Urothelium cell line (cell line): ENCODE results near the gene RGS3.

Experiments
- DNase-seq: peaks from one replicate; pipeline ENCODE4 v3.0.0; 2011; ENCODE audit warnings: low spot score, mixed read lengths
- FAIRE-seq: peaks from 2 replicates; lab custom pipeline; 2011; peaks lifted over from hg19 to GRCh38; lab: Jason Lieb, UNC

RGS3 gene

DNA sequence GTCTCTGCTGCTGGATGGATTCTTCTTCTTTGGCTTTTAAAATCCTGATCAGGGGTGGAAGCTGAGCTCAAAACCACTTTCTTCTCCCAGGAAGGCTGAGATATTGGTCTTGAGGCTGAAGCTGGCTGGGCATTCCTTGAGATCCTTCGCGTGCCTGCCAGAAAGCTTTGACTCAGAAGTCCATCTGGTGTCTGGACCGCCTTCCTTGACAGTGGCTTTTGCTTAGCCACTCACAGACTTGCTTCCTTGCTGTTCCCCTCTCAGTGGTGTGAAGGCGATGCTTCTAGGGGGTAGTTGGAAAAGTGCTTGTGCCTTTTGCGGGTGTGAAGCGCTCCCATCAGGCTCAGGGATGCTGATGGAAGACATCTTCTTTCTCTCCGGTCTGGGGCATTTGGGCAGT lies 45.9 kb downstream of the RGS3 start:
- no peak for FAIRE-seq

DNA sequence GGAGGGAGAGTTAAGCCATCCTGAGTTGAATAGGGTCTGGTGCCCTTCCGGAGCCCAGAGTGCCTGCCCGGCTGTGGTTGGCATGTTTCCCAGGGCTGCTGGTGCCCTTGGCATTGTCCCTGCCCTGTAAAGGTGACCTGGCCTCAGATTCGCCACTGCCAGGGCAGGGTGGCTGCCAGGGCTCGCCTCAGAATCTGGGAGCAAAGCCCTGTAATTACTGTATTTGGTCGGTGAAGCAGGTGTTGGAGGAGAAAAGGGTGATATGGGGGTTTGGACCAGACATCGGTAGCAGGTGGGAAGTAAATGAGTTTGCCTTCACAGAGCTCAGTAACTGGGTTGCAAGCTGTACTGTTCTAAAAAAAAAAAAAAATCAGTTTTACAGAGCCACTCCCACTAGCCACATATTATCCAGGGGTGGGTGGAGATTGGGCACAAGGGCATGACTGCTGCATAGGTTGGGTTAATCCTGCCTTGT lies 47.6 kb downstream of the RGS3 start:
- no peak for FAIRE-seq
- DNase-seq = no peak

More for the DNA sequence above, 45.9 kb downstream of the RGS3 start:
- no peak for DNase-seq

DNA sequence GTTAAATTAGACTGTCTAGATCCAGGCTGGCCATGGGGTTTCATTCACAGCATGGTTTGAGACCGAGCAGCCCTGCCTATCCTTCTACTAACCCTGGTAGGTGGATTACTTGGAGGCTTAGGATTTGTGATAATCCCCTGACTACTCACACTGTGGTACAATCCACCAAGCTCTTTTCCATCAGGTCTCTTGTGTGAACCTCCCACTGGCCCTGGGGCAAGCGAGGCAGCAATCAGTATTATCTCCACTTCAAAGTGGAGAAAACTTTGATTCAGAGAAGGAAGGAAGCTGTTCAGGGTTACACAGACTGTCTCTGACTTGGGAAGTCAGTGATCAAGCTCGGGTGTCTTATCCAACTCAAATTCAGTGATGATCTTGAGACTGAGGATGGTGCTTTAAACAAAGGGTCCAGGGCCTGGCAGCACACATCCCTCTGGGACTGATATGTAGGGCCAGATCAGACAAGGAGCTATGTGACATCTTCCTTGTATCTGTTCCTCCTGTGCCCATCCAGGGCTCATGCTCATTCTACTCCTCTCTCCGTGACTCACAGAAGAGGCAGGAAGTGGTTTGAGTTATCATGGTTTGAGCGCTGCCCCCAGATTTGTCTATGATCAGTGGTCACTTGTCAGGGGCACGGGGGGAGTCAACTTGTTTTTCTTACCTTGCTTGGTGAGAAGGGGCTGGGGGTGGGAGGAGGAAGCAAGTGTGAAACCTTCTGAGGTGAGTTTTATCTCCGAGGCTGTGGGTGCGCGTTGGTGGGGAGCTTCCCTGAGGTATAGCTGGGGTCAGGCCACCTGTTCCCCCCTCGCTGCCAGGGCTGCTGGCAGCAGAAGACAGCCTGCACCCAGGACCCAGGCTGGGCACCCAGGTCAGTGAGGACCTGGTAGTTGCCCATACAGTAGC lies 48.6 kb downstream of the RGS3 start:
- DNase-seq (peak; percentile 45), FAIRE-seq (no peak)

DNA sequence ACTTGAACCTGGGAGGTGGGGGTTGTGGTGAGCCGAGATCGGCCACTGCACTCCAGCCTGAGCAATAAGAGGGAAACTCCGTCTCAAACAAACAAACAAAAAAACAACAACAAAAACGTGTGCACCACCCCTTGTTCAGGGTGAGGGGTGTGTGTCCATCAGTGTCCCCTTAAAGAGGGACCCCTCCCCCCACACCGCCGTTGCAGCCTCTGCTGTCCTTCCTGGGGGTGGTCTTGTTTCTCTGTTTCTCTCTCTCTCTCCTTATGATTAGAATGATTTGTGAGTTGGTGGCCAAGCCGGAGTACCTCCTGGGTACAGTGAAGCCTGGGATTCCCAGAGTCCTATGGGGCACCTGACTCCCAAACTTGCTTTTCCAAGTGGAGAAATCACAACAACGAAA lies 49.6 kb downstream of the RGS3 start:
- DNase-seq (no peak), FAIRE-seq (no peak)

DNA sequence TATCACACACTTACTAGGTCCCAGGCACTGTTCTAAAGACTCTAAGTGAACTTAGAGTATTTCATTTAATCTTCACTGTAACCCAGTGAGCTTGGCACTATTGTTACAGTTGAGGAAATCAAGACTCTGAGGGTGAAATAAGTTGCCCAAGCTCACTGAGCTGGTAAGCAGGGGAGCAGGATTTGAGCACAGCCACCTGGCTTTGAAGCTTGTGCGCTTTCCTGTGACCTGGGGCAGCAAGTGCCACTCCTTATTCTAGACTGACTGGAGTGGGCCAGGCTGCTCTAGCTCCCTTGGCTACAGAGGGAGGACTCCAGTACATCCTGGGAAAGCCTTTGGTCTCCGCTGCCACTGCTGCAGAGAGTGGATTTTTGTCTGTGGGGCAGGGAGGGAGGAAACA lies 50.0 kb downstream of the RGS3 start:
- DNase-seq (no peak), FAIRE-seq (no peak)

DNA sequence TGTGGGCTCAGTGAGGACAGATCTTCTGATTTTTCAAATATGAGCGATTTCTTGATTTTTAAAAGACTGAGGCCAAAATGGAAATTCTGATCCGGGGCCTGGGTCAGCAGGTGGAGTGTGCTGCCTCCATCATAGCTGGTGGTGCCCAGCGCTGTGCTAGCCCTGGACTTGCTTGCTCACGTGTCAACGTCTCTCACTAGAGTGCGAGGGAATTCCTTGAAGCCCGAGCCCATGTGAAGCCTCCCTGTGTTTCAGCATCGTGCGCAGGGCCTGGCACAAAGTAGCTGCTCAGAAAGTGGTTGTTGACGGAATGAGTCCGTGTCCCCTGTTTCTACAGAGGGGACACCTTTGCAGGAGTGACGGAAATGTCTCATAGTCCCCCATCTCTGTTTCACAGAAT lies 50.5 kb downstream of the RGS3 start:
- DNase-seq (no peak), FAIRE-seq (no peak)

DNA sequence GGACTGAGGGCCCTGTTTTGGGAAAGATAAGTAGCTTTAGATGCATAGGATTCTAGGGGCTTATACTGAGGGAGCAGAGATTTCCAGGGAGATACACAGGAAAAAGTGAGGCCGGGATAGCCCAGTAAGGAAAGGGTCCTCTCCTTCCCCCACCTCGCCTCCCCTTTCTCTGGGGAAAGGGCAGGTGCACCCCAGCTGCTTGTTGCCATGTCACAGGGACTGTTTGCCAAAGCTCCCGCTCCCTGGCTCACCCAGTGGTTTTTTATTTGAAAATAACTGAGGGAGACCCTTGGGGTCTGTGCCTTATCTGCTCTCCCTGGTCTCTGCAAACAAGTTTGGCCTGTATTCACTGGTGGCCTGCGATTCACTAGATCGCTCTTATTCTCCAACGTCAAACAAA lies 51.2 kb downstream of the RGS3 start:
- FAIRE-seq = no peak

DNA sequence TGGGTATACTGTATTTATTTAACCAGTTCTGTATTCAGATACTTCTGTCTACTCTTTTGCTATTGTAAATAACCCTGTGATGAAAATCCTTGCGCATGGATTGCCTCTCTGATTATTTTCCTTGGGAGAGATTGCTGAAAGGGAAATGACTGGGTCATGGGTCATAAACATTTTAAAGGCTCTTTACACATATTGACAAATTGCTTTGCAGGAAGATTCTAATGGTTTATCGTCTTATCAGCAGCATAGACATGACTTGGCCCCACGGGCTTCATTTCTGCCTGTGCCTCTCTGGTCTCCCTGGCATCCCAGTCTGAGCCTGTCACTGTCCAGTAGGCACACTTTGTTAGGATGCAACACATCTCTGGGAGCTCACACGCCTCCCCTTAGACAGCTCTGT lies 52.3 kb downstream of the RGS3 start:
- DNase-seq (no peak), FAIRE-seq (no peak)

More for the DNA sequence above, 51.2 kb downstream of the RGS3 start:
- no peak for DNase-seq

DNA sequence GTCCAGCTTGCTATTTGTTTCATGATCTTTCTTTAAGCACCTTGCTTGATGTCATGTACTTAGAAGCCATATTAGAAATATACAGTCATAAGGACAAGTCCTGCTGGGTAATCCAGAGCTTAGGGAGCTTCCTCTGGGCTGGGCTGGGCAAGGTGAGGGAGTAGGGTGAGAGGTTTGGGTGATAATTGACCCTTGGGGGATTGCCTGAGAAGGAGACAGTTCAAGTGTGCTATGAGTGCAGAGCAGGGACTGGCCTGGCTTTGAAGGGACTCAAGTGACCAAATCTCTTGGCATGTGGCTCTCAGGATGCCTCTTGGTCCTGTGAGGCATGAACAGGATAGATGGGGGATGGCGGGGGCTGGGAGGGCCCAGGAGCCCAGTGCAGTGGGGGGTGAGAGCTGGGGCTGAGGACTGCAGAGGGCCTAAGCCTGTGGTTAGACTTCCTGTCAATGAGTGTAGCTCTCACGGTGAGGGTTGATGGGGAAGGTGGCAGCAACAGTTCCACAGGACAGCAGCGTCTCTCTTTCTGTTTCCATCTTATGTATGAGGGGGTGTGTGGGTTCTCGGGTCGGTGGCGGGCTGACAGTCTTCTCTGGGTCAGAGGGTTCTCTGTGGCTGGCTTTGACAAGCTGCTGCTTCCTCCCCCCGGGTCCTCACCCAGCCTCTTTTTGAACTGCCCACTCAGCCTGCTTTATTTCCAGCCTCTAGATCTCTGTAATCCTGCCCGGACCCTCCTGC lies 53.5 kb downstream of the RGS3 start:
- no peak for FAIRE-seq
- no peak for DNase-seq

DNA sequence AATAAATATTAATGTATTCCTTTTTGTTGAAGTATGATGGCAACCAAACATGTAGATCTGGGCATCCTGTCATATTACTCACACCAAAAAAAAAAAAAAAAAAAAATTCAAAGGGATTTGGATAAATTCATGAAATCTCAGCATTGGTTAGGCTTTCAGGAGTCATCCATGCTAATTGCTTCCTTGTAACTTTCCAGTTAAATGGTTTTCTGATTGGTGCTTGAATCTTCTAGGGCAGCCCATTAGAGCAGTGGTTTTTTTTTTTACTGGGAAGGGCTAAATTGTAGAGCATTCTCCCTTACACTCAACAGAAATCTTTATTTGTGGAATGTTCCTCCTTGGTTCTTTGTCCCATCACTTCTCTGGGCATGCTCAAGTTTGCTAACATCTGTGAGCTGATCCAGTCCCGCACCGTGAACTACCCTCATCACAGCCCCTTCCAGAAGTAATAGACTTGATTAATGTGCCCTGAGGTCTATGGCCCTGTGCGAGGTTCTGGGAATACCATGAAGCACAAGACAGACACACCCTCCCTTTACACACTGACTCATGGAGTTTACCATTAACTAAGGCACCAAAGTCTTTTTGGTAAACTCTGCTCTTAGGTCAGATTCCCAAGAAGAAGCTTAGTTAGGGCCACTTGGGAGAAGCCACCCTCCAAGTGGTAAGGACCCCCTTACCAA lies 56.0 kb downstream of the RGS3 start:
- no peak for DNase-seq
- no peak for FAIRE-seq

DNA sequence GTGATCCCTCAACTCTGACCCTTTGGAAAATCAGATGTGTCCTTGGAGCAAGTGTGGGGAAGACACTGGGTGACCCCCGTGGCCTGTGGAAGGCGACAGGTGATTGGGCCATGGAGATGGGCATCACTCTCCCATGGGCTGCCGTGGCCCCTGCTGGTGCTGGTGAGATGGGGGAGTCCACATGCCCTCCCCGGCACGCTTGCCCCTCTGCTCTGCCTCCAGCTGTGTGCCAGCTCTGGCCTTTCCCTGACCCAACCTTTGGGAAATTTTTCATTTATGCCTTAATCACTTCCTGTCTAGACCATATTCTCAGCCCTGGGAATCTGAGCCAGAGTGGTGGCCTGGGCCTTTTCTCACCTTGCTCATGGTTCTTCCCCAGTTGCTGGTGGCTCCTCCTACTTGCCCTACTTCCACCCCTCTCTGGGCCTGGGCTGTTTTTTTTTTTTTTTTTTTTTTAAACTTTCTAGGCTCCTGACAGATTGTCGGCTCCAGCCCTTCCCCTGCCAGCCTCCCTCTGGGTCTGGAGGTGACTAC lies 56.6 kb downstream of the RGS3 start:
- FAIRE-seq (no peak), DNase-seq (no peak)

DNA sequence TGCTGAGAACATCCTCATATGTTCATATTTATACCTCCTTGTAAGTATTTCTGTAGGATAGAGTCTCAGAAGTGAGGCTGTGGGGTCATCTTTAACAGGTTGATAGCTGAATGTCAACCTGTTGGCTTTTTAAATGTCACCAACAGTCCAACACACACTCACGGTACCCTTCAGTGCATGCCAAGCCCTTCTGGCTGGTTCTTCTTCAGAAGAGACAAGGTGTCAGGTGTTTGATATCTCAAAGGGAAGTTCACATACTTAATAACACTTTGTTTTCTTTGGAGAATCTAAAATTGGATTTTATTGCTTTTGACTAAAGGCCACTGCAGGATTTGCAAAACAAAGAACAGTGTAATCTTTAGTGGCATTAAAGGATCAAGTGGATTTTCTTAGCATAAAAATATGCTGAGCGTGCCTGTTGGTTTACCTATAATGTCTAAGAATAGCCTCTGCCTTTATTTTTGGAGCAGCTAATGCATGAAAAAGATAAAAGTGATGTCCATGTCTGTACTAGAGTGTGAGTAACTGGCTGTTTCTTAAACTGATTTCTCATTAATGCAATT lies 58.2 kb downstream of the RGS3 start:
- no peak for FAIRE-seq
- DNase-seq = no peak

DNA sequence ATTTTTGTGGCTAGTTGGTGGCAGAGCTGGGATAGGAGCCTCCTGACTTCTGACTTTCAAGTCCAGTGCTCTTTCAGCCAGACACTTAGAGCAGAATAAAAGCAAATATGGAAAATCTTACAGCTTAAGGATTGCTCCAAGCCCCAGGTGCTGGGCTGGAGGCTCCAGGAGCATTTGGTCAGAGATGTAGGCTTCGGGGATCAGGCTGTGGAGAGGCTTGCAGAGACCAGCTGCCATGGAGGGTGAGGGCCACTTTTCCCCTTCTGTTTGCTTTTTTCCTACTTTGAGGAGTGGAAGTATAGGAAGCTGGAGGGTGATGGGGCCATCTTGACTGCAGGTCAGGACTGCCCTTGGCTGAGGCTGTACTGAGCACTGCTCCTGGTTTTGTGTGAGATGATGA lies 58.9 kb downstream of the RGS3 start:
- no peak for FAIRE-seq
- no peak for DNase-seq

DNA sequence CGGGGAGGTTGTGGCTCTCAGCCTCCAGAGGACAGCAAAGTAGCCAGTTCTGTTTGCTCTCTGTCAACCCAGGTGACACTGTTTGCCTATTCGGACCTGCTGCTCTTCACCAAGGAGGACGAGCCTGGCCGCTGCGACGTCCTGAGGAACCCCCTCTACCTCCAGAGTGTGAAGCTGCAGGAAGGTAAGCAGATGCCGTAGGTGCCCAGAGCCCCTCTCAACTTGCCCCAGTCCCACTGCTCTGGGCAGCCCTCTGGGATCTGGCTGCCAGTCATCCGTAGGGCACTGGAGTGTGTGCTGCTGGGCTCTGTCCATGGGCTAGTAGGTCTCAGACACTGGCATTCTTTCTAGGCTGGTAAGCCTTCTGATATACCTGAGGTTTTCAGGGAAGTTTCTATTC lies 59.3 kb downstream of the RGS3 start:
- DNase-seq = no peak
- FAIRE-seq = no peak

DNA sequence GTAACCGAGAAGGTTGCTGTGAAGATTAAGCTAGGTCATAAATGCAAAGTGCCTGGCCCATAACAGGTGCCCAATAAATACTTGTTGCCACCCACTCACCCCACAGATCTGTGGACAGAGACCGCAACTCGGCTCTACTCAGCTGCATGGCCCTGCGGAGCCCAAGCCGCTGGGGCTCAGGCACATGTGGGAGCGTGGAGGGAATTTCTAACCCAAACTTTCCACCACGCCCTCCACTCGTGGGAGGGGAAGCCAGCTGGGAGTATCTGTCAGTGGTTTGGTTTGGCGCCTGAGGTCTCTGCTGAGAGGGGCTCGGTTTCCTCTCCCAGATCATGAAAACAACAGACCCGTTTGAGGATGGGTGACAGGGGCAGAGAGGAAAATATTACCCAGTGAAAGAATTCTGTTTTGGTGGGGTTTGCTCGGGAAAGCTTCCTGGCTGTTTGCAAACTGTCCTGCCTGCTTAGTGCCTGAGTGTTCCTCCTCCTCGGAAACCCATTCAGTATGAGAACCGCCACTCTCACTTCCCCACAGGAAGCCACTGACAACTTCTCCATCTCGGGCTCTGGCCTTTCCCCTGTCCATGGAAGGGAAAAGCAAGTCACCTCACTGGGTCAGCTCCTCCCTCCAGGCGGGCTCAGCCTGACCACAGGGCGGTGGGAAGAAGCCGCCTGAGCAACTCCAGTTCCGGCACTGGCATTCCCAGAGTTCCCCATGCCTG lies 60.1 kb downstream of the RGS3 start:
- DNase-seq (no peak), FAIRE-seq (no peak)

DNA sequence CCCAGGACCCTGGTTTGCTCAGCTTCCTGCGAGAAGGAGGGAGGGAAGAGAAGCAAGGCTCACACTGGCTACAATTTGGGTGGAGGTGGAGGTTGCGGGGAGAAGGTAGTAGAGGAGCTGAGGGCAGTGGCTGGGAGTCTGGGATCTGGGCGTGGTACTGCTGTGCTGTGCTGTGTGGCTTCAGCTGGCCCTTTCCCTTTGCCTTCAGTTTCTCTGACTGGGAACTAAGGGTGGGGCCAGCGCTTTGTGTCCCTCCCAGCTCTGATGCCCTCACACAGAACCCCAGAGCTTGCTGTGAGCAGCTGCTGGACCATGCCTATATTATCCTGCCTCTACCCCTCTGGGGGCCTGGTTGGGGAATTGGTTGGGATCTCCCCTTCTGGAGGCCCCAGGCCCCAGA lies 60.9 kb downstream of the RGS3 start:
- no peak for DNase-seq
- FAIRE-seq = no peak

DNA sequence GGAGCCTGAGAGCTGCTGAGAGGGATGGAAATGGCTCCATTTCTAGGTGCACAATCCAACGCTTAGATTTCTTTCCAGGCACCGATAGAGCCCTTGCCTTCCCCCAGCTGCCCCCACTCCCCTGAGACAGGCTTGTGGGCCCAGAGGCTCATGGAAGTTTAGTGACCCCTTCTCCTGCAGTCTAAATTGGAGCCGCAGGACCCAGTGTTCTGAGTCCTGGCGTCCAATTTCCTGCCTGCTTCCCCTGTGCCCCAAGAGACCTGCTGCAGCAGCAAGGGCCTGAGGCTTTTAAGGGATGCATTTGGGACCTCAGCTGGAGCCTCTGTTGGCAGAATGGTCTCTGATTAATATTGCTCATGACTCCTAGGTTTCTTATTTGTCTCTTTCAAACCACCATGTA lies 61.7 kb downstream of the RGS3 start:
- no peak for FAIRE-seq
- no peak for DNase-seq

DNA sequence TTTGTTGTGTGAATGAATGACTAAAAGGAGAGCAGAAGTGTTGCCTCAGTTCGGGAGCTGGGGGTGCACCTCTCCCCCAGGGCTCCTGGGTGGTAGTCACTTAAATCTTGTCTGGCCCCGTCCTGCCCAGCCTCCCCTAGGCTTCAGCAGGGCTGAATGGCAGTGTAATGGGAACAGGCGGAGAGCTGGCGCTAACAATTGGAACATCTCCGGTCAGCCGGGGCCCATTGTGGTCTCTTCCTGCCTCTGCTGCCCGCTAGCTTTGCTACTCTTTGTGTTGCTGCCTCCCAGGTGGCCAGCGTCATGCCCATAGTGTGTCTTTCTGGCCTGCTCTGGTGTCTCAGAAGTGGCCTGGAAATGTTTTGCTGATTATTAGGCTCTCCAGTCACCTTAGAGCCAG lies 62.3 kb downstream of the RGS3 start:
- DNase-seq = no peak
- no peak for FAIRE-seq

DNA sequence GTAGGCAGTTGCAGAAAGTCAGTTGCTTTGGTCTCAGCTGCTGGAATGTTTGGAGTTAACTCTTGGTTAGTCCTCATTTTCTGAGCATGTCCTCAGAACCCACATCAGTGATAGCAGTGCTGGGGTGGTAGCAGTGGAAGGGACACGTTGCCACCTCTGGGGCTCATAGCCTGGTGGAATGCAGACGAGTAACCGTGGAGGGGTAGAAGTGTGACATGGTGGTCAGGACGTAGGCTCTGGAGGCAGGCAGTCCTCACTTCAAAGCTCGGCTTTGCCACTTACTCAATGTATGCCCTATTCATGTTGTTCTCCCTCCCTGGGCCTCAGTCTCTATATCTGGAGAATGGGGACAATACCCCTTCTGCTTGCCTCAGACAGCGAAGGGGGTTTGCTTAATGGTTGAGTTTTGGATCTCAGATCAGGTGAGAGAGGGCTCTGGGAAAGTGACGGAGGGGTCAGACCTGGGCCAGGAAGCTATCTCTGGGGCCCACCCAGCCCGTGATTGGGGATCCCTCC lies 62.8 kb downstream of the RGS3 start:
- FAIRE-seq (no peak), DNase-seq (no peak)

DNA sequence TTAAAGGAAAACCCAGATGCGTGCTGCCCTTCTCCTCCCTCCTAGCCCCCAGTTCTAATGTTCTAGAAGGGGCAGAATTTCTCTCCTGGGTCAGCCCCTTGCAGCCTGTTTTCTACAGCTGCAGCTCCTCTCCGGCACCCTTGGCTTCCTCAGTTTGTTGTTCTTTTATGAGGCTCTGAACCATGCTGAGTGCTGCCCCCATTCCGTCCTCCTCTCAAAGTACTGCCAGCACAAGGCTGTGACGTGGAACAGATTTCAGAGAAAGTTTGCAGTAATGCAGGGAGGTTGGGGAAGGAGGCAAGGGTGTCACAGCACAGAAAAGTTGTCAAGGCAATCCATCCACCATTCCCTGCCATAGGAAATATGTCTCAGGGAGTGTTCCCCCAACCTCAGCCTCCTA lies 63.3 kb downstream of the RGS3 start:
- no peak for FAIRE-seq

More for the DNA sequence above, 63.3 kb downstream of the RGS3 start:
- no peak for DNase-seq
